GM12878 (cell line): ENCODE data around the gene SEMA4F. TPM values are rescaled to one million over a fixed set of nuclear protein-coding genes. Genes with fewer than 3 reads are reported as not detected.

ENCODE experiments used
- ATAC-seq: fragments of 200-7000 bp; cut with Tn5 transposase; 3 replicates; pipeline ENCODE4 v1.9.1; 2020; ENCODE audit warnings: mild to moderate bottlenecking, moderate library complexity
- BruUV-seq: library from RNA; stranded (reverse); fragments of 400-500 nt; replicated peaks from 2 replicates; lab custom pipeline; 2021; lab: Mats Ljungman, UMichigan
- CTCF ChIA-PET: fragments of 300-600 bp; sonication (Branson Sonifier 250); formaldehyde crosslinking; extraction: SDS; loops from one replicate; lab custom pipeline; 2021; ENCODE audit warnings: inconsistent platforms; lab: Yijun Ruan, JAX
- POLR2A ChIA-PET: fragments of 350-600 bp; formaldehyde crosslinking; extraction: SDS; loops from one replicate; lab custom pipeline; 2021; ENCODE audit warnings: inconsistent platforms; lab: Charles Lee
- RAD21 ChIA-PET: fragments of 300-600 bp; sonication (Branson Sonifier 250); formaldehyde crosslinking; loops from one replicate; lab custom pipeline; 2023; ENCODE audit warnings: antibody characterized with exemption; ENCODE audit not compliant: unreplicated experiment; lab: Charles Lee
- SMC1A ChIA-PET: fragments of 300-600 bp; sonication (Branson Sonifier 250); formaldehyde crosslinking; loops from one replicate; lab custom pipeline; 2023; ENCODE audit not compliant: unreplicated experiment, uncharacterized antibody; lab: Charles Lee
- DNase-seq: peaks from one replicate; pipeline ENCODE4 v3.0.0-alpha.2; 2011; ENCODE audit warnings: low read depth, low spot score
- FAIRE-seq: peaks from 3 replicates; lab custom pipeline; 2011; peaks lifted over from hg19 to GRCh38; lab: Jason Lieb, UNC
- H2AFZ ChIP-seq: 2 replicates; pipeline ENCODE4 v1.6.0; 2011; ENCODE audit warnings: low read depth, low read length, control low read depth; ENCODE audit not compliant: control insufficient read depth
- H3K27ac ChIP-seq: 2 replicates; pipeline ENCODE4 v1.5.1; 2011; ENCODE audit warnings: control low read depth; ENCODE audit not compliant: control insufficient read depth, insufficient read depth
- H3K27me3 ChIP-seq, 2 experiments: replicated peaks in 1 of 2; 2 replicates each; pipeline versions ENCODE4 v1.6.0 to v1.6.1; 2011; ENCODE audit warnings: low read length in 1 of 2; ENCODE audit not compliant: control insufficient read depth in 2 of 2, insufficient read depth in 2 of 2
- H3K36me3 ChIP-seq, 2 experiments: 2 replicates each; pipeline ENCODE4 v1.5.1; 2011; ENCODE audit warnings: low read length in 1 of 2; ENCODE audit not compliant: control insufficient read depth in 2 of 2, insufficient read depth in 2 of 2
- H3K4me1 ChIP-seq: 2 replicates; pipeline ENCODE4 v1.6.1; 2011; ENCODE audit warnings: mild to moderate bottlenecking, low read length, moderate library complexity, mixed read lengths; ENCODE audit not compliant: control insufficient read depth, insufficient read depth
- H3K4me2 ChIP-seq: 2 replicates; pipeline ENCODE4 v1.6.0; 2011; ENCODE audit warnings: control low read depth; ENCODE audit not compliant: control insufficient read depth, insufficient read depth
- H3K4me3 ChIP-seq: fragments of 200-600 bp; sonication (generic); 2 replicates; pipeline ENCODE4 v1.5.1; 2016
- H3K79me2 ChIP-seq: 2 replicates; pipeline ENCODE4 v1.6.0; 2011; ENCODE audit warnings: low read length; ENCODE audit not compliant: control insufficient read depth, insufficient read depth
- H3K9ac ChIP-seq: 2 replicates; pipeline ENCODE4 v1.8.0; 2011; ENCODE audit warnings: low read length, control low read depth, mixed read lengths; ENCODE audit not compliant: control insufficient read depth, insufficient read depth
- H3K9me3 ChIP-seq: replicated peaks from 3 replicates; pipeline ENCODE4 v1.5.1; 2011; ENCODE audit warnings: mild to moderate bottlenecking, low read length; ENCODE audit not compliant: control insufficient read depth, insufficient read depth
- H4K20me1 ChIP-seq: 2 replicates; pipeline ENCODE4 v1.6.0; 2011; ENCODE audit not compliant: control insufficient read depth, insufficient read depth
- BMI1 ChIP-seq: fragments of 450-650 bp; IDR thresholded peaks from 2 replicates; pipeline ENCODE4 v1.6.1; 2016; ENCODE audit warnings: mild to moderate bottlenecking, moderate library complexity, borderline replicate concordance
- CBX5 ChIP-seq: sonication (generic); IDR thresholded peaks from 2 replicates; pipeline ENCODE4 v1.6.1; 2016; ENCODE audit warnings: low read depth, moderate library complexity, mild to moderate bottlenecking, inconsistent platforms
- CTCF ChIP-seq, 3 experiments: IDR thresholded peaks in 2 of 3; conservative IDR thresholded peaks in 1 of 3; 2 replicates each; pipeline ENCODE4 v1.5.1; 2011; ENCODE audit warnings: low read depth in 3 of 3, low read length in 3 of 3, mild to moderate bottlenecking in 3 of 3, control low read depth in 2 of 3, moderate library complexity in 2 of 3, inconsistent platforms in 1 of 3, mixed read lengths in 1 of 3; ENCODE audit not compliant: control insufficient read depth in 2 of 3, insufficient read depth in 1 of 3; ENCODE audit errors: extremely low read depth in 1 of 3
- CUX1 ChIP-seq: IDR thresholded peaks from 2 replicates; pipeline ENCODE4 v1.6.1; 2012; ENCODE audit warnings: improper control_type of control experiment, low read depth, low read length; ENCODE audit not compliant: insufficient replicate concordance
- FOXM1 ChIP-seq: IDR thresholded peaks from 2 replicates; pipeline ENCODE4 v1.6.1; 2012; ENCODE audit warnings: low read depth, mild to moderate bottlenecking, inconsistent platforms, low read length, moderate library complexity
- MLLT1 ChIP-seq: fragments of 450-650 bp; IDR thresholded peaks from 2 replicates; pipeline ENCODE4 v1.6.1; 2016; ENCODE audit warnings: mild to moderate bottlenecking
- RB1 ChIP-seq: fragments of 450-650 bp; formaldehyde crosslinking; IDR thresholded peaks from 2 replicates; pipeline ENCODE4 v1.6.1; 2017; ENCODE audit warnings: mild to moderate bottlenecking, borderline replicate concordance
- RELA ChIP-seq: fragments of 450-650 bp; IDR thresholded peaks from 2 replicates; pipeline ENCODE4 v1.8.0; 2014; ENCODE audit warnings: borderline replicate concordance; ENCODE audit not compliant: partially characterized antibody
- ZBTB11 ChIP-seq: fragments of 450-650 bp; formaldehyde crosslinking; IDR thresholded peaks from 2 replicates; pipeline ENCODE4 v1.5.0; 2022; ENCODE audit warnings: mild to moderate bottlenecking, missing genetic modification characterization
- whole genome bisulfite sequencing: methylation state at CpG from one replicate; pipeline ENCODE4 v1.1.6; 2016; ENCODE audit warnings: low lambda C conversion rate; ENCODE audit not compliant: insufficient replicate concordance, insufficient coverage; ENCODE audit errors: missing lambda C conversion rate; 5-methylcytosine and 5-hydroxymethylcytosine counted together
- in situ Hi-C: fragments of 300-500 bp; cut with MboI; formaldehyde crosslinking; loops from 9 replicates; pipeline ENCODE4 v1.14.3; 2018; ENCODE audit warnings: mixed read lengths
- intact Hi-C: fragments of 100-400 bp; cut with micrococcal nuclease; formaldehyde crosslinking; loops from one replicate; pipeline ENCODE4 v1.14.2; 2022; ENCODE audit not compliant: unreplicated experiment
- polyA plus RNA-seq, 11 experiments: library from polyadenylated mRNA; depleted of rRNA in 4 of 11; unstranded in 6 of 11; stranded (reverse) in 5 of 11; fragments of >200 nt; fragmentation: Nextera tagmentation in 4 of 11; fragmentation: Illumina TruSeq in 1 of 11; extraction: Ambion mirVana in 4 of 11; extraction: Trizol in 1 of 11; gene quantifications; 1 replicate in 1 of 11; 2 replicates in 10 of 11; pipeline versions ENCODE4 v1.2.1 to v1.2.3, GENCODE V29; 2011 to 2016; ENCODE audit warnings: inconsistent platforms in 2 of 11, missing spikeins in 2 of 11, low read depth in 1 of 11
- total RNA-seq, 4 experiments: library from RNA; depleted of rRNA in 3 of 4; stranded (reverse); fragments of >200 nt in 3 of 4; fragmentation: Illumina TruSeq in 1 of 4; extraction: Trizol in 1 of 4; gene quantifications; 2 replicates each; pipeline versions ENCODE4 v1.2.1 to v1.2.3, GENCODE V29; 2013 to 2021

Gene SEMA4F
- total and polyA plus RNA-seq, 10 of the 15 experiments (the other 5 are each of a cell fraction or from before 2014, with no cell fraction given) = 0.26 to 3.0 (median 2.1) TPM

- TF ChIP-seq CTCF (IDR thresholded peaks at IDR 0.05 in 2 of 3, conservative IDR thresholded peaks at IDR 0.05 in 1 of 3; ENCODE audit: control insufficient read depth in 2 of 3, extremely low read depth in 1 of 3, insufficient read depth in 1 of 3, low read depth in 3 of 3, low read length in 3 of 3) (no peak), FOXM1 (no peak), CBX5 (no peak), RB1 (no peak), MLLT1 (no peak)
- TF ChIP-seq, all 136 proteins: peak for 0
Observed at GRCh38 chr2:74715880-74716279, 61.8 kb downstream of the SEMA4F start (continued).

GRCh38 chr2:74719066-74719465 is 65.0 kb downstream of the SEMA4F start:
- H2AFZ ChIP-seq = no peak overlapping the region
- POLR2A ChIA-PET = interaction anchor here (0.5 kb wide), 1 partner anchor 15 kb away, joined by 3 read pairs; no protein-coding TSS in a partner anchor
- 6% methylated on average over 2 of the region's 2 CpGs for WGBS
- TF ChIP-seq BMI1 = no peak
- TF ChIP-seq CUX1 = no peak
- TF ChIP-seq ZBTB11 = no peak
- TF ChIP-seq RELA = no peak

More at GRCh38 chr2:74719066-74719465, 65.0 kb downstream of the SEMA4F start:
- intact Hi-C loops = no loop called here
- in situ Hi-C loops = no loop called here
- ATAC-seq (no peak), FAIRE-seq (no peak), DNase-seq (no peak)
- Histone ChIP-seq H3K27ac (no peak overlapping the region), H3K79me2 (no peaks in the 10 kb centered on the region), H3K36me3 (no peaks in the 10 kb centered on the region), H3K4me3 (no peak overlapping the region), H3K9ac (no peak overlapping the region), H4K20me1 (no peaks in the 10 kb centered on the region), H3K9me3 (no peaks in the 10 kb centered on the region), H3K27me3 (peaks cover 4 to 6% of the 10 kb centered on the region in 2 experiments; a peak in 2 of 4 replicates), H3K4me2 (no peak overlapping the region), H3K4me1 (no peaks in the 10 kb centered on the region)
- BruUV-seq = no TSS peak
- CTCF ChIA-PET = no interaction called here
- RAD21 ChIA-PET = interaction anchor here (0.8 kb wide), 1 partner anchor 156 kb away, joined by 3 read pairs; no protein-coding TSS in a partner anchor
- SMC1A ChIA-PET = interaction anchor here (2.0 kb wide), 1 partner anchor 156 kb away, joined by 4 read pairs; no protein-coding TSS in a partner anchor
